Measurements from ENCODE around the gene GREB1.

Gene GREB1

DNA sequence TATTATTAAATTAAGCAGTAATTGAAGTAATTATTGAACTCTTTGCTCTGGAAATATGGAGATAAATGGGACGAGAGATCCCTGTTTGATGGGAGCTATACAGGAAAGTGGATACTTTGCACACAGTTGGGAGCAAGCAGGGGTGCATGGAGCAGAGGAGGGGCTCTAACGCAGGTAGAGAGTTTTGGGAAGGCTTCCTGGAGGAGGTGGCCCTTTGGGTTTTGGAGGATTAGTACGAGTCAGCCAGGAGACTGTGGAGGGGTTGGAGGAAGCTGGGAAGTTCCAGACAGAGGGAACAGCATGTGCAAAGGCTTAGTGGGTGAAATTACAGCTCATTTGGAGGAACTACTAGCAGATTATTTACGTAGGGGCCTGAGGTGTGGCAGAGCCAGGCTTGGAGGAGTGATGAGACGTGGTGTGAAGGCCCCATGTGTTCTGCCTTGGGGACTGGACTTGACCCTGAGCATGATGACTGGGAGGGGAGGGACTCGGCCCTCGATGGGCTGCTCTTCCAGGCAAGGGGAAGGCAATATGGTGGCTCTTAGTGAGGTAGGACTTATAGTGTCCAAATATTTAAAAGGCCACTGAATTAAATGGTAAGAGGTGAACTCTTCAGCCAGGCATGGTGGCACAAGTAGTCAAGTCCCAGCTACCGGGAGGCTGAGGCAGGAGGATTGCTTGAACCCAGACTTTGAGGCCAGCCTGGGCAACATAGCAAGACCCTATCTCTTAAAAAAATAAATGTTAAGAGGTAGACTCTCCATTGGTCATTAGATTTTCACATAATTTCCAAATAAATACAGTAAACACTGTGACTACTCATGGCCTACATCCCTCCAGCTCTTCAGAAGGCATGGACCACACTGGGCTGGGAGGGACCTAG is 30.2 kb downstream of the GREB1 start:
- DNase-seq: no peak

DNA sequence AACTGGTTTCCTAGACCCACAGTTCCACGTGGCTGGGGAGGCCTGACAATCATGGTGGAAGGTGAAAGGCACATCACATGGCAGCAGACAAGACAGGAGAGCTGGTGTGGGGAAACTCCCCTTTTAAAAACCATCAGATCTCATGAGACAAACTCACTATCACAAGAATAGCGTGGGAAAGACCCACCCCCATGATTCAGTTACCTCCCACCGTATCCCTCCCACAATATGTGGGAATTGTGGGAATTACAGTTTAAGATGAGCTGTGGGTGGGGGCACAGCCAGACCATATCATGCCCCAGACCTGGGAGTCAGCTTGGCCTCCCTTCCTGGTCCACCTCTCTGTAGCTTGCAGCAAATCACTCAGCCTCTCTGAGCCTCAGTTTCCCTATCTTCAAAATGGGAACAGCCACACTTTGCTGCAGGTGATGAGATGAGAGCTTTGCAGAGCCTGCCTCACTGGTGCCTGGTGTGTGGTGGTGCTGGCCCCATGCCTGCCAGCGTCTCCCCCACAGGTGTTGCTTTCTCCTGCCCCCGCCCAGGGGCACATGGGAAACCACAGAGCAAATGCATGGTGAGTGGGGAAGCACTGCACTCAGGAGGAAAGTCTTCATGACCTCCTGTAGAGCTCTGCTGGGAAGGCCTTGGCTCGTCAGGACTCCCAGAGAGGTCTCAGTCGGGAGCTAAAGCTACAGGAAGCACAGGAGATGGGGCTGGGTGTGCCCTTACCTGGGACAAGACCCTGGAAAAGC is 31.1 kb downstream of the GREB1 start:
- no peak for DNase-seq

DNA sequence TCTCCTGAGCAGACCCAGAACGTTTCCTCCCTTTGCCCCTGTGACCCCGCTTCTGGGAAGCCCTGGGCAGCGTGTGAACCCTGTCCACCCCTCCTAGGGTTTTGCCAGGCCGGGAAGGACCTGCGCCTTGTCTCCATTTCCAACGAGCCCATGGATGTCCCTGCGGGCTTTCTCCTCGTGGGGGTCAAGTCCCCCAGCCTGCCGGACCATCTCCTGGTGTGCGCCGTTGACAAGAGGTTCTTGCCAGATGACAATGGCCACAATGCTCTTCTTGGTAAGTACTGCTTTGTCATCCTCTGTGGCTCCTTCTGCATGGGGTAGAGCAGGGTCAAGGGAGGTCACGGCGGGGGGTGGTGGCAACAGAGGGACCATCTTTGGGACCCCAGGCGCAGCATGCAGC is 32.5 kb downstream of the GREB1 start:
- no peak for DNase-seq

DNA sequence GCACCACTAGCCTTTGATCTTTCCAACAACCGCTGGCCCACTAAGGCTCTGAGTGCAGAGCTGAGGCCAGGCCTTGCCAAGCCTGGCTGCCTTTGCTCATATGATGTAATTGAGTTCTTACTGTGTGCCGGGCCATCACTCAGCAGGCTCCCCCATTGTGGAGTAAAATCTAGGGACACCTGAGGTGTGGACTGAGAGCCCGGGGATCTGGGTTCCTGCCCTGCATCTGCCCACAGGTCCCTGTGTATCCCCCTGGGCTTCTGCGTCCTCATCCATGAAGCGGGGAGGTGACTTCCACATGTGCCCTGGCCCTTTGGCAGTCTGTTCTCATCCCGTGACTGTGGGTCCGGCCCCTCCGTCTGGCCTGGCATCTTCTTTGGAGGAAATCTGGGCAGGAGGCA is 33.8 kb downstream of the GREB1 start:
- DNase-seq: no peak

GRCh38 chr2:11568436-11568835 is 34.6 kb downstream of the GREB1 start:
- DNase-seq: no peak

DNA sequence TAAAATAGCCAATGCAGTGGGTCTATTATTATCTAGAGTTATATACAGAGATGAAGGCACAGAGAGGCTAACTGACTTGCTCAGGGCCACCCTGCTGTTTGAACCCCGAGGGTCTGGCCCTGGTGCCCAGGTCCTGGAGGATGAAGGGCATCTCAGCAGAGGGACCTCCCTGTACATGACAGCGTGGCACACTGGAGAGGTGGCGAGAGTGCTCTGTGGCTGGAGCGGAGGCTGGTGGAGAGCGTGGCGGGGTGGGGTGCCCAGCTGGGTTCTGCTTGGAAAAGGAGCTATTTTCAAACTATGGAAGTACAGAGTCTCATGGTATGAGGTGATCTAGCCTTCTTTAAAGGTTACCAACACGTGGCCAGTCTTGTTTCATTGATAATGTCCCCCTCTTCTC is 35.8 kb downstream of the GREB1 start:
- no peak for DNase-seq

GRCh38 chr2:11571170-11571569 is 37.3 kb downstream of the GREB1 start:
- no peak for DNase-seq

GRCh38 chr2:11572996-11573395 is 39.2 kb downstream of the GREB1 start:
- DNase-seq: no peak

DNA sequence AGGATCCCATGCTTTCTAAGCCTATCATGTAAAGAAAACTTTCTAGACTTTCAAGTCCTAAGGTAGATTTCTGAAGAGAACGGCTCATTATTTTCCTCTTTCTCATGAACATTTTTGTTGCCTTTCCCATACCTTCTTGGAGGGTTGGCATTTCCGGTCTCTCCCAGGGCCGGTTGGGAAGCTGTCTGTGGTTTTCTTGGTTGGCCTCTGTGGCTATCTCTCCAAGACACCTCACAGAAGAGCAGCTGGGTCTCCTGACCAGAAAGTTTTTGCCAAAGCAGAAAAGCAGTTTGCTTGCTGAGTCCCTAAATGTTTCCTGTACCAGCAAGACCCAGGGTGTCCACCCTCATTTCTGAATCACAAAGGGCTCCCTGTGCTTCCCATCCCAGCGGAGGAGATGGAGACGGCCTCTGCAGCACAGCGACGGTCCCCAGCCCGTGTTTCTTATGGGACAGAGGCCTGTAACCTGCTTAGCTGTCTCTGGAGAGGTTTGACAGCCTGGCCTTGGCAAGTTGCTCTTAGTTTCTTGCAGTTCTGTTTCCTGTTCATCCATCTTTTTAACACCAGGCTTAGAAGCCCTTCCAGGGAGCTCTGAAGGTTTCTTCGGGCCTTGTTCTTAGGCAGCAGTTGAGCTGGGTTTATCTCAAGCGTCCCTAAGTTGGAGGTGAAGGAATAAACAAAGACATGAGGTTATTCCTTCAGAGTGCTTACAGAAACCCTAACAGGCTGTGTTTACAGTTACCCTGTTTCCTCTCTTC is 39.8 kb downstream of the GREB1 start:
- DNase-seq: peak; percentile 44

GRCh38 chr2:11574176-11575046 is 40.6 kb downstream of the GREB1 start:
- no peak for DNase-seq

DNA sequence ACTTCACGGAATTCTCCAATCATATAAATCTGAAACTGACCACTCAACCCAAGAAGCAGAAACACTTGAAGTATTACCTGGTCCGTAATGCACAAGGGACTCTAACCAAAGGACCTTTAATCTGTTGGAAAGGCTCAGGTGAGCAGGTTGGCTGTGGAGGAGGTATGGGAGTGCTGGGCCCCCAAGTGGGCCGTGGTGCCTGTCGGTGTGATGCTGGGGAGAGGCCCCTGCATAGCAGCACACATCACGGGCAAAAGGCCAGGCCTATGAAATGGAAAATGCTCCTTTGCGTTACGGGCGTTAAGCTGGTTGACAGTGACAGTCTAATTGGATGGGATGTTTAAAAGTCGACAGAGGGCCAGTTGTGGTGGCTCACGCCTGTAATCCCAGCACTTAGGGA is 42.6 kb downstream of the GREB1 start:
- DNase-seq: no peak

- no peak for DNase-seq
Observed at GRCh38 chr2:11577101-11577883, 43.4 kb downstream of the GREB1 start.

- DNase-seq: no peak
Observed at GRCh38 chr2:11578081-11578948, 44.5 kb downstream of the GREB1 start.

GRCh38 chr2:11578986-11579774 is 45.3 kb downstream of the GREB1 start:
- DNase-seq: no peak

- DNase-seq: no peak
Observed at GRCh38 chr2:11579867-11580659, 46.2 kb downstream of the GREB1 start.

GRCh38 chr2:11580697-11581096 is 46.9 kb downstream of the GREB1 start:
- no peak for DNase-seq

DNA sequence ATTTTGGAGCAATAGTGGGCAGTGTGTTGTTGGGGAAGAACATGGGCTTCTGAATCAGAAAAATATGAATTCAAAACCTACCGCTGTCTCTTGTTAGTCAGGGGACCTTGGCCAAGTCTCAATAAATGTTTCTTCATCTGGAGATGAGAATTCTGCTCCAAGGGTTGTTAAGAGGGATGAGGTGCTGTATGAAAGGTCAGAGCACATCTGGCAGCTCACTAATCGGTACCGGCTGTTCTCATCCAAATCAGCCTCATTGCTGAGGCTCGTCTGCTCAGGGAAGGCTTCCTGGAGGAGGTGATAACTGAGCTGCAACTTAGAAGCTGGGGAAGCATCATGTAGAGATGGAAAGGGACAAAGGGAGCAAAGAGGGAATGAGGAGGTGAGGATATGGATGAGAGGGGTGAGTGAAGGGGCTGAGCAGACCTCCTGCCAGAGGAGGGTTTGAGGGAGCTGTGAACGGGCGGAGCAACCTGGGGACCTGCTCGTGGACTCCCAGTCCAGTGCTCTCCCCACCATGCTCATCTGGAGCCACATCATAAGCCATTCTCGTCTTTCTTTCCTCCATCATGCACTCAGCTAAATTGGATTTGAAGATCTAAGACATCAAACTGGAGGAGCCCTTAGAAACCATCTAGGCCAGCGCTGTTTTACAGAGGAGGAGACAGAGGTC is 47.4 kb downstream of the GREB1 start:
- no peak for DNase-seq

All from fibroblast of upper back skin (primary cell).